MCF 10A (cell line): ENCODE data around the gene PGBD2. TPM values are rescaled to one million over a fixed set of nuclear protein-coding genes. Genes with fewer than 3 reads are reported as not detected.

Experiments used
- Bru-seq: library from RNA; stranded (reverse); fragments of 400-500 nt; gene quantifications from one replicate; lab custom pipeline; 2021; lab: Mats Ljungman, UMichigan
- BruChase-seq, 2 experiments: library from RNA; stranded (reverse); fragments of 400-500 nt; gene quantifications; one replicate each; lab custom pipeline; 2021; lab: Mats Ljungman, UMichigan
- BruUV-seq: library from RNA; stranded (reverse); fragments of 400-500 nt; replicated peaks from 2 replicates; lab custom pipeline; 2021; lab: Mats Ljungman, UMichigan
- CTCF ChIA-PET: fragments of 300-600 bp; sonication (Branson Sonifier 250); formaldehyde crosslinking; extraction: SDS; loops from one replicate; lab custom pipeline; 2021; ENCODE audit warnings: antibody characterized with exemption, inconsistent platforms; lab: Yijun Ruan, JAX
- POLR2A ChIA-PET: fragments of 300-600, 350-650 bp; sonication (Branson Sonifier 250); formaldehyde crosslinking; extraction: SDS; loops from one replicate; lab custom pipeline; 2020; ENCODE audit warnings: antibody characterized with exemption, inconsistent platforms; lab: Yijun Ruan, JAX
- DNase-seq: peaks from one replicate; pipeline ENCODE4 v3.0.0-alpha.2; 2018; ENCODE audit not compliant: unreplicated experiment
- H3K27ac Mint-ChIP-seq: one replicate; pipeline ENCODE4 v1.8.0; 2022; ENCODE audit warnings: mild to moderate bottlenecking, low read depth, mixed read lengths; ENCODE audit not compliant: unreplicated experiment
- H3K27me3 Mint-ChIP-seq: one replicate; pipeline ENCODE4 v1.8.0; 2022; ENCODE audit warnings: mixed read lengths; ENCODE audit not compliant: insufficient read depth, unreplicated experiment
- H3K36me3 Mint-ChIP-seq: one replicate; pipeline ENCODE4 v1.8.0; 2022; ENCODE audit warnings: mild to moderate bottlenecking, moderate library complexity, mixed read lengths; ENCODE audit not compliant: insufficient read depth, unreplicated experiment
- H3K4me1 Mint-ChIP-seq: one replicate; pipeline ENCODE4 v1.8.0; 2022; ENCODE audit warnings: mixed read lengths; ENCODE audit not compliant: insufficient read depth, unreplicated experiment
- H3K4me3 Mint-ChIP-seq: one replicate; pipeline ENCODE4 v1.8.0; 2022; ENCODE audit warnings: mild to moderate bottlenecking, moderate library complexity, mixed read lengths; ENCODE audit not compliant: unreplicated experiment
- H3K9me3 Mint-ChIP-seq: one replicate; pipeline ENCODE4 v1.8.0; 2022; ENCODE audit warnings: mixed read lengths; ENCODE audit not compliant: unreplicated experiment
- CTCF ChIP-seq: fragments of 200-600 bp; IDR thresholded peaks from one replicate; pipeline ENCODE4 v1.8.0; 2022; ENCODE audit warnings: antibody characterized with exemption, mild to moderate bottlenecking; ENCODE audit not compliant: unreplicated experiment
- intact Hi-C: fragments of 100-400 bp; cut with micrococcal nuclease; formaldehyde crosslinking; loops from 2 replicates; pipeline ENCODE4 v1.14.1; 2022
- long read RNA-seq: library from polyadenylated mRNA; stranded (forward); transcript quantifications from one replicate; pipeline ENCODE4 v2.0.0, GENCODE V29; 2022
- total RNA-seq: library from RNA; stranded (reverse); gene quantifications from 2 replicates; pipeline ENCODE4 v1.2.3, GENCODE V29; 2022

PGBD2 gene
- 5.2 and 5.9 TPM in 2 replicates for total RNA-seq
- Bru-seq, nascent RNA = percentile 61 among the genes with signal in this experiment
- percentile 53 among the genes with signal in this experiment for BruChase-seq, experiment 1, labeled RNA remaining after a 6-hour chase
- percentile 66 among the genes with signal in this experiment for BruChase-seq, experiment 2, labeled RNA remaining after a 2-hour chase
- long read RNA-seq, transcript PGBD2-201 (3 exons, 2,136 nt) = major isoform, 12 of 18 reads
- long read RNA-seq, partial matches to known transcripts = 0 of 18 reads
- long read RNA-seq, other reads (novel, unspliced or antisense) = 5 of 18 reads

- peaks cover 10% of the 10 kb centered on the region for H3K36me3 Mint-ChIP-seq
- no peaks in the 10 kb centered on the region for H3K9me3 Mint-ChIP-seq
- POLR2A ChIA-PET = interaction anchor here (0.7 to 2.7 kb wide), 7 partner anchors 19 to 354 kb away, joined by 3 to 41 read pairs (median 5); partner anchors contain the start of genes SH3BP5L, ZNF672 and ZNF692
- peak within 1 kb of the TSS; percentile 91 for H3K27ac Mint-ChIP-seq
- H3K4me3 Mint-ChIP-seq = peak within 1 kb of the TSS; percentile 89
- peak; percentile 86 for TF ChIP-seq CTCF
- DNase-seq = peak; percentile 96
- CTCF ChIA-PET = interaction anchor here (0.6 to 2.0 kb wide), 14 partner anchors 8 to 538 kb away, joined by 3 to 5 read pairs (median 3); partner anchors contain the start of gene ZNF672
- intact Hi-C loops = loop anchor here (1.0 kb wide), 4 partner anchors 18 to 80 kb away; no protein-coding TSS in a partner anchor
- BruUV-seq = no TSS peak
- peaks cover 27% of the 10 kb centered on the region for H3K4me1 Mint-ChIP-seq
- H3K27me3 Mint-ChIP-seq = peaks cover 39% of the 10 kb centered on the region
Observed at GRCh38 chr1:248906009-248906752, at the start of gene PGBD2. Gene PGBD2 (plus strand): TSS chr1:248906235. CDS start chr1:248913863, 7,628 bp downstream.

DNA sequence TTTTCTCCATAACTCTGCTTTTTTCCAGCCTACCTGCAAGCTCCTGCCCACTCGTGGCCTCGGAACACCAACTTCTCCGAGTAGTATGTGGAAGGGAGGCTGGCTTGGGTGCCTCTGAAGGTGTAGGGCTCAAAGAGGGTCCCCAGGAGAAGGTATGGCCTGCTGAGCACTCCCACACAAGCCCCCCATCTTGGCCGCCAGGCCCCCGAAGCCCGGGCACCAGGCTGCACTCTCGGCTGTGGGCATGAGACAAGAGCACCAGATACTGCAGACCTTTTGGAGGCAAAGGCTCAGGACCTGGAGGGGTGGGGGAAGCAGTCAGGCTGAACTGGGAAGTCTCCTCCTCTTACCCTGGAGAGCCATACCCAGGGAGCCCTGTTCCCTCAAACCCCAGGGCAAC, 48.8 kb upstream of the PGBD2 start:
- BruUV-seq = no TSS peak
- intact Hi-C loops = no loop called here
- peak overlapping the region; percentile 77 for H3K4me3 Mint-ChIP-seq
- CTCF ChIA-PET = interaction anchor here (1.0 to 6.4 kb wide), 3 partner anchors 15 to 64 kb away, joined by 3 to 44 read pairs (median 19); no protein-coding TSS in a partner anchor
- TF ChIP-seq CTCF = no peak
- no peaks in the 10 kb centered on the region for H3K27me3 Mint-ChIP-seq
- peaks cover 17% of the 10 kb centered on the region for H3K36me3 Mint-ChIP-seq
- H3K4me1 Mint-ChIP-seq = peaks cover 18% of the 10 kb centered on the region
- POLR2A ChIA-PET = interaction anchor here (6.3 to 9.8 kb wide), 3 partner anchors 16 to 30 kb away, joined by 84 to 234 read pairs (median 140); partner anchors contain the start of genes SH3BP5L and ZNF672
- DNase-seq = no peak
- peak overlapping the region; percentile 70 for H3K27ac Mint-ChIP-seq
- H3K9me3 Mint-ChIP-seq = no peaks in the 10 kb centered on the region

DNA sequence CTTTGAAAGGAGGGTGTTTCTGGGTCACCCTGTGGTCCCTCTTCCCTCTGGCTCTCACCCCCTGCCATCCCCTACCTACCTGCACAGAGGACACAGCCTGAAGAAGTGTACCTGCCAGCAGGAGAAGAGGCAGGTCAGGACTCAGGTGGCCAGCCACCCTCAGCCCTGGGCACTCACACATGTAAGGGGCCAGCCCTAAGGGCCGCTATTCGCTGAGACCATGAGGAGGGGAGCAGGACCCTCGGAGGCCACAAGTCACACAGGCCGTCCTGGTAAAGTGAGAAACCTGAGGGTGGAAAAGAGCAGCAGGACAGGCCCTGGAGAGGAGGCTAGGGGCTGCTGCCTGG, 48.3 kb upstream of the PGBD2 start:
- intact Hi-C loops = loop anchor here (1.0 kb wide), 5 partner anchors 17 to 67 kb away; partner anchors contain the start of genes PGBD2 and ZNF672
- ChIA-PET CTCF (interaction anchor here (0.6 to 6.4 kb wide), 20 partner anchors 11 to 158 kb away, joined by 3 to 44 read pairs (median 6); partner anchors contain the start of genes PGBD2 and SH3BP5L), POLR2A (interaction anchor here (0.7 to 9.8 kb wide), 14 partner anchors 11 to 69 kb away, joined by 3 to 234 read pairs (median 6); partner anchors contain the start of genes PGBD2, SH3BP5L and ZNF672)
- DNase-seq = no peak
- no TSS peak for BruUV-seq
- H3K4me3 Mint-ChIP-seq = peak overlapping the region; percentile 77
- H3K27me3 Mint-ChIP-seq = no peaks in the 10 kb centered on the region
- H3K4me1 Mint-ChIP-seq = peaks cover 22% of the 10 kb centered on the region
- H3K27ac Mint-ChIP-seq = peak overlapping the region; percentile 70
- TF ChIP-seq CTCF = no peak
- peaks cover 17% of the 10 kb centered on the region for H3K36me3 Mint-ChIP-seq
- H3K9me3 Mint-ChIP-seq = no peaks in the 10 kb centered on the region
